ENCODE measurements around the gene ACAD11.

DNA sequence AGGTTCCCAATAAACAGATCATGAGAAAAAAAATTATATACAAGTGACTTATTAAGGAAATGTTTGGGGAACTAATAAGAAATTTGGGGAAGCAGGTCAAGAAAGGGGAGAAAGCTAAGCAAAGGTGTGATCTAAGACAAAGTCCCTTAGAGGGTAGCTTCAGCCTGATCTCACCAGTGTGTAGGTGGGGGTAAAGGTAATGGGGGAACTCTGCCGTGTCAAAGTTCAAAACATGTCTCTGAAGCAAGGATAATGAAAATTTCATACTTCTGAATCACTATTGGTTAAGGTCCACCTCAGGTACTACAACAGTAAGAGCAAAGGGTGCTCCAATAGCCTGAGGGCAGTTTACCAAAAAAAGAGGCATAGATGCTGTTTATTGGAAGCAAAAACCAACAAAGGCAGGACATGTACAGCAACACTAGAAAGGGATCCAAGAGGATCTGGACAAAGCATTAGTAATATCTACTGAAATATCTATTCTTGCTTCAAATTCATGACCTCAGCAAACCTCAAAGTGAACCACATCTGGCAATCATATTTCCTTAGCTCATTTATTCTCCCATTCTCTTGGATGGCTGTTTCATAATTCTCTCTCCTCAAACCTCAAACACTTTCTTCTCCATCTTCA is 6.9 kb downstream of the ACAD11 start:
- TF ChIP-seq CTCF (IDR thresholded peaks at IDR 0.05; ENCODE audit: low read depth, low read length, missing input control), result no peak
- TF ChIP-seq, protein P1, sequence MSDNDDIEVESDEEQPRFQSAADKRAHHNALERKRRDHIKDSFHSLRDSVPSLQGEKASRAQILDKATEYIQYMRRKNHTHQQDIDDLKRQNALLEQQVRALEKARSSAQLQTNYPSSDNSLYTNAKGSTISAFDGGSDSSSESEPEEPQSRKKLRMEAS (IDR thresholded peaks at IDR 0.05), result no peak
- no peak for TF ChIP-seq EGR1 (IDR thresholded peaks at IDR 0.05; ENCODE audit: low read depth in 2 of 2)
- no peak for TF ChIP-seq TAF1 (conservative IDR thresholded peaks at IDR 0.05)
- no peak for TF ChIP-seq SP1 (IDR thresholded peaks at IDR 0.05)
- TF ChIP-seq REST (IDR thresholded peaks at IDR 0.05), result no peak
- TF ChIP-seq RAD21 (IDR thresholded peaks at IDR 0.05), result no peak
- no peak for TF ChIP-seq FOXA2 (IDR thresholded peaks at IDR 0.05)
- no peak for TF ChIP-seq NR2F2 (IDR thresholded peaks at IDR 0.05)
- TF ChIP-seq JUND (IDR thresholded peaks at IDR 0.05), result no peak
- TF ChIP-seq YY1 (IDR thresholded peaks at IDR 0.05), result no peak
- TF ChIP-seq GABPA (IDR thresholded peaks at IDR 0.05 in 1 of 2, conservative IDR thresholded peaks at IDR 0.05 in 1 of 2), result no peak
- no peak for TF ChIP-seq ATF3 (IDR thresholded peaks at IDR 0.05)
- TF ChIP-seq ZBTB33 (IDR thresholded peaks at IDR 0.05), result no peak

All from liver (tissue), 3 donors.